GM12864 (cell line): ENCODE data around the gene MOXD1.

ENCODE experiments used
- DNase-seq: peaks from one replicate; pipeline ENCODE4 v3.0.0-alpha.2; 2011; ENCODE audit warnings: low read depth
- H3K4me3 ChIP-seq: 2 replicates; pipeline ENCODE4 v1.5.1; 2011; ENCODE audit warnings: mild to moderate bottlenecking, low read depth, low read length, control low read depth
- CTCF ChIP-seq: IDR thresholded peaks from 2 replicates; pipeline ENCODE4 v1.5.1; 2011; ENCODE audit warnings: low read depth, mild to moderate bottlenecking, moderate library complexity, low read length, control low read depth, inconsistent platforms; ENCODE audit errors: missing control alignments

Gene MOXD1

DNA sequence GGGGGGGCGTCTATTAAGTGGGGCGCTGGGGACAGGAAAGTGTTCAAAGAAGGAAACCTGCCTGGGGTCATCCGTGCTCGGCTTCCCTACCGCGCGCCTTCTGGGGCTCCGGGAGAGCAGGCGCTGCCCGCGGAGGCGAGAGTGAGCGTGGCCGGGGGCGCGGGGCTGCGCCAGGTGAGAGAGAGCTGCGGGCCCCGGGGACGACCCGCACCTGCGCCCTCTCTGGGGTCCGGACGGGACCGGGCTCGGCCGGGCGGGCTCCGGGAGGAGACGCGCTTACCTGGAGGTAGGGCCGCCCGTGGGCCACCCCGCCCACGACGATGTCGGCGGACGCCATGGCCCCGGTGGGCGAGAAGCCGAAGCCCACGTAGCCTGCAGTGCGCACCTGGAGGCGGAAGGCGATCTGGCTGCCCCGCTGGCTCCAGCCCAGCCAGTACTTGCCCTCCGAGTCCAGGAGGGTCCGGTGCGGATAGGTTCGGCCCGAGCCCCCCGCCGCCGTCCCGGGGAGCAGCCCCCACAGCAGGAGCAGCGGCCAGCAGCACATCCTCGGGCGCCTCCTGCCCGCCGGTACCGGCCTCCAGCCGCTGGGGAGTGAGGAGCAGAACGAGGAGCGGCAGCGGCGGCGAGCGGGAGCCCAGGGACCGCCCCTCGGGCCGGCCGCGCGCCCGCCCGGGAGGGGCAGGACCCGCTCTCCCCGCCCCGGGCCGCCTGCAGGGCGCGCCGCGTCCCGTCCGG, at the start of gene MOXD1:
Gene MOXD1 (minus strand): TSS at position 593 of the 735 bp plus-strand sequence. CDS start 49 bp downstream, at position 544.
- no peak for TF ChIP-seq CTCF
- H3K4me3 ChIP-seq: peak within 1 kb of the TSS; percentile 66
- DNase-seq: no peak

GRCh38 chr6:132446855-132447241, 45.6 kb upstream of the MOXD1 start:
- no peak for DNase-seq
- TF ChIP-seq CTCF: no peak
- no peak overlapping the region for H3K4me3 ChIP-seq

DNA sequence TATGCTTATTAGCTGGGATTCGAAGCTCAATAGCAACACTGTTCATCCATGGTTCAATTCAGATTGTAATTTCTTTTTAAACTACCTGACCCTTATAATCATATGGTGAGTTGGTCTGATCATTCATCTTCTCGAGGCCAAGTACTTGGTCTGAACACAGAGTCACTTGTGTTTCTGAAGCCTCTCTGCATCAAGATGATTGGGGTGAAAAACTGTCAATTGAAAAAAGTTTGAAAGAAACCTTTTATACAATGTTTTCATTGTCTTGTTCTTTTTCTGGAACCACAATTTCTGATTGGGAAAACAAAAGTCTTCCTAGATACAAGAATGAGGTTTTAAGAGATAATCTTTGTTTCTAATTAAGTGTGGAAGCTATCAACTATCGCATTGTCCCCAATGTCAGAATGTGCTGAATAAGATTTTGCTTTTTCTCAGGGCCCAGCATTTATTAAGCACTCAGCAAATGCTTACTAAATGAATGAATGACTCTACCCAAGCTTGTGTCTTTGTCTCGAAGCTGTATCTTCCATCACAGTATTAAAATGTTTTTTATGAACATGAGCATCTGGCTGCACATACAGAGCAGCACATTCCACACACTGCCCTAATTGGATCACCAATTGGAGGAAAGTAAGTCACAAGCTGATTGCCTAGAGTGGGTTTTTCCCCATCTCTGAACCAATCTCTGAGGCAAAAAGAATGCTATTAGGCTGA, 45.0 kb upstream of the MOXD1 start:
- H3K4me3 ChIP-seq: no peak overlapping the region
- no peak for TF ChIP-seq CTCF
- DNase-seq: no peak

GRCh38 chr6:132445201-132445951, 44.1 kb upstream of the MOXD1 start:
- DNase-seq: no peak
- no peak overlapping the region for H3K4me3 ChIP-seq
- no peak for TF ChIP-seq CTCF

GRCh38 chr6:132443206-132443605, 41.9 kb upstream of the MOXD1 start:
- H3K4me3 ChIP-seq: no peak overlapping the region
- no peak for DNase-seq
- TF ChIP-seq CTCF: no peak

DNA sequence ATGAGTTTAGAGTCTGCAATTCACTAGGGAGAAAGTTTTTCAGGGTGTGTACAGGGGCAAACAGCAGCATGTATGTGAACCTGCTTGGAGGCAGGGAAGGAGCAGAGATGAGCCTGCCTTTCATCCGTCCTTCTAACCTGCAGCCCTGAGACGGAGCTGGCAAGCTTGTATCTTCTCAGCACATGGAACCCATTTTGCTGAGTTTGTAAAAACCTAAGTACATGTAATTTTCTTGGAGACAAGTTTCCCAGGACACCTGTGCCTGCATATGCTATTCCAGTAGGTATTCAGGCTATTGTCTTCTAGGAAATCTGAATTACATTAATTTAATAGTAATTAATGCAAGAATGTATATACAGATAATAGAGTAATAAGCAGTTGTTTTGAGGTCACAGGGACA, 28.8 kb upstream of the MOXD1 start:
- DNase-seq: no peak
- TF ChIP-seq CTCF: no peak
- H3K4me3 ChIP-seq: no peak overlapping the region
